ENCODE data around the gene CENPQ. TPM values are rescaled to one million over a fixed set of nuclear protein-coding genes. Genes with fewer than 3 reads are reported as not detected.

Gene CENPQ
- total and polyA plus RNA-seq, 2 of the 8 experiments (the other 6 are each of a cell fraction or from before 2014, with no cell fraction given), result 9.4 to 19.6 TPM

- Histone ChIP-seq H3K23ac (ENCODE audit: insufficient read length) (no peak overlapping the region), H2BK120ac (replicated peaks; ENCODE audit: low read depth, low read length) (no peak overlapping the region), H4K8ac (ENCODE audit: extremely low read depth, insufficient read depth, low read length) (no peak overlapping the region), H3K18ac (ENCODE audit: extremely low read depth, low read length) (no peak overlapping the region), H2BK5ac (ENCODE audit: low read depth, low read length) (no peak overlapping the region), H4K20me1 (replicated peaks in 1 of 2; ENCODE audit: control insufficient read depth in 1 of 2, insufficient read depth in 2 of 2, low read length in 2 of 2) (no peaks in the 10 kb centered on the region), H3K79me2 (ENCODE audit: control insufficient read depth in 1 of 2, insufficient read depth in 2 of 2, low read length in 2 of 2) (no peaks in the 10 kb centered on the region), H3K4me2 (ENCODE audit: insufficient read depth in 1 of 2, low read depth in 2 of 2, low read length in 2 of 2) (no peak overlapping the region), H3K23me2 (ENCODE audit: low read depth, low read length) (no peaks in the 10 kb centered on the region), H3K79me1 (ENCODE audit: low read depth, low read length) (no peaks in the 10 kb centered on the region), H4K91ac (replicated peaks; ENCODE audit: insufficient read length, low read length) (no peak overlapping the region), H3K56ac (replicated peaks; ENCODE audit: insufficient read length, low read depth, low read length) (no peak overlapping the region), H3K9ac (replicated peaks in 1 of 4; ENCODE audit: extremely low read depth in 1 of 4, low read depth in 3 of 4, low read length in 3 of 4) (no peak overlapping the region), H3K14ac (ENCODE audit: insufficient read length) (no peak overlapping the region), H2BK15ac (ENCODE audit: low read length) (no peak overlapping the region), H2BK12ac (ENCODE audit: low read depth, low read length) (no peak overlapping the region), H3K36me3 (ENCODE audit: control insufficient read depth in 2 of 4, insufficient read depth in 4 of 4, low read length in 3 of 4) (no peaks in the 10 kb centered on the region), H2AFZ (ENCODE audit: low read length) (no peak overlapping the region), H3K4me3 (ENCODE audit: extremely low read depth in 1 of 4, insufficient read depth in 2 of 4, low read depth in 3 of 4, low read length in 4 of 4) (no peak overlapping the region), H3K9me3 (ENCODE audit: insufficient read depth in 2 of 2, low read depth in 1 of 2, low read length in 1 of 2) (no peaks in the 10 kb centered on the region), H3K27ac (ENCODE audit: low read depth, low read length) (no peak overlapping the region), H3K27me3 (replicated peaks in 1 of 4; ENCODE audit: control insufficient read depth in 3 of 4, extremely low read depth in 1 of 4, insufficient read depth in 3 of 4, low read length in 3 of 4) (no peaks in the 10 kb centered on the region), H3K4me1 (replicated peaks in 1 of 4; ENCODE audit: control insufficient read depth in 3 of 4, insufficient read depth in 4 of 4, low read length in 3 of 4) (no peaks in the 10 kb centered on the region), H3K4ac (replicated peaks; ENCODE audit: insufficient read length, low read depth, low read length) (no peak overlapping the region), H4K5ac (ENCODE audit: insufficient read length, low read depth, low read length) (no peak overlapping the region), H2BK20ac (ENCODE audit: low read length) (no peak overlapping the region), H2AK5ac (ENCODE audit: low read depth, low read length) (no peak overlapping the region)
- 63% methylated on average over 1 of the region's 1 CpG; no CpG with 5 or more reads in 1 of the 2 experiments for WGBS, 2 experiments (ENCODE audit: extremely low coverage in 1 of 2, insufficient coverage in 1 of 2, insufficient read length in 1 of 2, insufficient replicate concordance in 2 of 2, low coverage in 1 of 2, low lambda C conversion rate in 2 of 2, missing lambda C conversion rate in 1 of 2)
- FAIRE-seq (no peak), DNase-seq (ENCODE audit: low read depth in 1 of 2, low spot score in 2 of 2) (no peak)
- POLR2A ChIA-PET (ENCODE audit: partially characterized antibody), result no interaction called here
- TF ChIP-seq CTCF (IDR thresholded peaks at IDR 0.05; ENCODE audit: control extremely low read depth in 1 of 3, insufficient read depth in 1 of 3, low read depth in 1 of 3, low read length in 3 of 3), result peak in 1 of 3 experiments; percentile 8; a peak in 2 of 4 replicates
- no peak for TF ChIP-seq TAF7 (optimal IDR thresholded peaks at IDR 0.05; ENCODE audit: borderline replicate concordance, low read depth, low read length)
- no peak for TF ChIP-seq KDM4A (IDR thresholded peaks at IDR 0.05; ENCODE audit: low read depth, low read length, severe bottlenecking)
- peak; percentile 50 to 63 for TF ChIP-seq RAD21 (IDR thresholded peaks at IDR 0.05 in 1 of 2, conservative IDR thresholded peaks at IDR 0.05 in 1 of 2; ENCODE audit: low read depth in 2 of 2, low read length in 2 of 2)
- CTCF ChIA-PET (ENCODE audit: partially characterized antibody), result no interaction called here
These were observed 39.4 kb upstream of the CENPQ start for GRCh38 chr6:49423817-49424216.

Measured in H1 (cell line).